PFSK-1 (cell line): ENCODE data around the gene MRPS18A. TPM values are rescaled to one million over a fixed set of nuclear protein-coding genes. Genes with fewer than 3 reads are reported as not detected.

Experiments used
- FOXP2 ChIP-seq: optimal IDR thresholded peaks from 2 replicates; pipeline ENCODE3; 2011; ENCODE audit warnings: borderline replicate concordance, control low read depth, inconsistent platforms; ENCODE audit not compliant: insufficient read depth; ENCODE audit errors: extremely low read length, extremely low read depth
- POLR2AphosphoS5 ChIP-seq: IDR thresholded peaks from 2 replicates; pipeline ENCODE4 v1.6.1; 2012; ENCODE audit warnings: low read depth, mild to moderate bottlenecking, control low read depth, low read length, moderate library complexity
- SIN3A ChIP-seq: IDR thresholded peaks from 2 replicates; pipeline ENCODE4 v1.6.1; 2012; ENCODE audit warnings: mild to moderate bottlenecking, low read length, moderate library complexity, borderline replicate concordance; ENCODE audit not compliant: insufficient read depth
- TAF1 ChIP-seq: IDR thresholded peaks from 2 replicates; pipeline ENCODE4 v1.6.1; 2012; ENCODE audit warnings: low read length, control low read depth, borderline replicate concordance; ENCODE audit not compliant: insufficient read depth
- polyA plus RNA-seq: library from polyadenylated mRNA; unstranded; fragments of >200 nt; gene quantifications from one replicate; pipeline ENCODE4 v1.2.1, GENCODE V29; 2012; ENCODE audit warnings: low read depth, missing spikeins; ENCODE audit not compliant: insufficient read length
- TF ChIP-seq, protein P1 (sequence below), 2 experiments: IDR thresholded peaks; 2 replicates each; pipeline versions ENCODE4 v1.6.1 to v1.8.0; 2011 to 2012; ENCODE audit warnings: low read depth in 2 of 2, low read length in 2 of 2, control low read depth in 1 of 2, inconsistent platforms in 1 of 2, mild to moderate bottlenecking in 1 of 2, moderate library complexity in 1 of 2; ENCODE audit not compliant: insufficient read depth in 1 of 2

Gene MRPS18A
- polyA plus RNA-seq, result 153 TPM

DNA sequence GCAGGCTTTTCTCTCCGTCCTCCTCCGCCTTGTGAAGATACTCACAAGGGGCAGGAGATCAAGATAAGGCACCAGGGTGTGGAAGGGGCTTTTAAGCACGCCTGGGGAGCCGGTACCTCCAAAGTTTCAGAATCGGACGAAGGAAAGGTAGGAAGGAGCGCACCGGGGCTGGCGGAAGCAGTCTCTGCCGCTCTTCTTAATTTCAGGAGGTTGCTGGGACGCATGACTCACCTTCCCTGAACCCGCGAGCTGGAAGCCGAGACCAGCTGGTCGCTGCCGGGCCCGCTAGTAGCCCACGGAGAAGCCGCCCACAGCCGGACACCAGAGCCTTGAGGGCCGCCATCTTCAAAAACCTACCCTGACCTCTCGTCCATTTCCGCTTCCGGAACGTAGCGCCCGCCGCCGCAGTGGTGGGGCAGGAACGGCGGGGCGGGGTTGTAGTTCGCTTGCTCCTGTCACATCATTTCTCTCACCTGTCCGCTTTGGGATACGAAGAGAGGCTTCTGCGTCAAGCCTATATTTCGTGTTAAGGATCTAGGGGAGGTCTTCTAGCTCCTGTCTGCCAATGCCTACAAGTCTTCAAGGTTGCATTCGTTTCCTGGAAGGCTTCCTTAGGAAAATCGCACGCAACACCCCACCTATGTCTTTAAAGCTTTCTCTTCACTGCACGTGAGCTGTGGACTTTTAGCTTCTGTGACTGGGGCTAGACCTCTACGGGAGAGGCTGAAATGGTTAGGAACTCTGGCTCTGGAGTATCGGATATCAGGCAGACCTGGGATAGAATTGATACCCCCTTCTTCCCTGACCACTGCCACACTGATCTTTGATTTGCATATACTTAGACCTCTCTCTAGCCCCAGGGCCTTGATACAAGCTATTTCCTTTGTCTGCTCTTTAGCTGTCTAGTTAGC lies at the start of gene MRPS18A:
Gene MRPS18A, minus strand, starts transcription at position 355 of the 911 bp plus-strand sequence. Its CDS starts 12 bp downstream, at position 343.
- TF ChIP-seq FOXP2 (no peak), SIN3A (0 out of 2 replicates have a peak, but pooled peaks have one; percentile 25), POLR2AphosphoS5 (peak; percentile 89), TAF1 (peak; percentile 83)

DNA sequence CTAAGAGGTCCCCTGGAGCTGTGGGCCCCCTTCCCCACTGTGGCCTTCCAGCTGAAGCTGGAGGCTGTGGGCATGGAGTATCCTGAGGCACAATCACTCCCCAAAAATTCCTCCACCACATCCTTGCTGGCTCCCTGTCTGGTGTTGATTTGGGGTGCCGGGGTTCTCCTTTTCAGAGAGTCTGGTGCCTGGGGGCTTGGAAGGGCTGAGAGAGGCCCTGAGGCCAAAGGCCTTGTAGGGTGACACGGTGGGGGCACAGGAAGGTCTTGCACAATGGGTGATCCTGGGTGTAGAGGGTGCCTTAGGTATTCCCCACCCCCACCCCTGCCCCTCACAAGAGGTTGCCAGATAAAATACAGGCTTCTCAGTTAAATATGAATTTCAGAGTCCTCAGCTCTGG lies 49.3 kb upstream of the MRPS18A start:
- TF ChIP-seq POLR2AphosphoS5 (no peak), FOXP2 (no peak), SIN3A (no peak), TAF1 (no peak)
- TF ChIP-seq, protein P1, sequence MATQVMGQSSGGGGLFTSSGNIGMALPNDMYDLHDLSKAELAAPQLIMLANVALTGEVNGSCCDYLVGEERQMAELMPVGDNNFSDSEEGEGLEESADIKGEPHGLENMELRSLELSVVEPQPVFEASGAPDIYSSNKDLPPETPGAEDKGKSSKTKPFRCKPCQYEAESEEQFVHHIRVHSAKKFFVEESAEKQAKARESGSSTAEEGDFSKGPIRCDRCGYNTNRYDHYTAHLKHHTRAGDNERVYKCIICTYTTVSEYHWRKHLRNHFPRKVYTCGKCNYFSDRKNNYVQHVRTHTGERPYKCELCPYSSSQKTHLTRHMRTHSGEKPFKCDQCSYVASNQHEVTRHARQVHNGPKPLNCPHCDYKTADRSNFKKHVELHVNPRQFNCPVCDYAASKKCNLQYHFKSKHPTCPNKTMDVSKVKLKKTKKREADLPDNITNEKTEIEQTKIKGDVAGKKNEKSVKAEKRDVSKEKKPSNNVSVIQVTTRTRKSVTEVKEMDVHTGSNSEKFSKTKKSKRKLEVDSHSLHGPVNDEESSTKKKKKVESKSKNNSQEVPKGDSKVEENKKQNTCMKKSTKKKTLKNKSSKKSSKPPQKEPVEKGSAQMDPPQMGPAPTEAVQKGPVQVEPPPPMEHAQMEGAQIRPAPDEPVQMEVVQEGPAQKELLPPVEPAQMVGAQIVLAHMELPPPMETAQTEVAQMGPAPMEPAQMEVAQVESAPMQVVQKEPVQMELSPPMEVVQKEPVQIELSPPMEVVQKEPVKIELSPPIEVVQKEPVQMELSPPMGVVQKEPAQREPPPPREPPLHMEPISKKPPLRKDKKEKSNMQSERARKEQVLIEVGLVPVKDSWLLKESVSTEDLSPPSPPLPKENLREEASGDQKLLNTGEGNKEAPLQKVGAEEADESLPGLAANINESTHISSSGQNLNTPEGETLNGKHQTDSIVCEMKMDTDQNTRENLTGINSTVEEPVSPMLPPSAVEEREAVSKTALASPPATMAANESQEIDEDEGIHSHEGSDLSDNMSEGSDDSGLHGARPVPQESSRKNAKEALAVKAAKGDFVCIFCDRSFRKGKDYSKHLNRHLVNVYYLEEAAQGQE (IDR thresholded peaks at IDR 0.05; ENCODE audit: insufficient read depth in 1 of 2, low read depth in 2 of 2, low read length in 2 of 2), result no peak

DNA sequence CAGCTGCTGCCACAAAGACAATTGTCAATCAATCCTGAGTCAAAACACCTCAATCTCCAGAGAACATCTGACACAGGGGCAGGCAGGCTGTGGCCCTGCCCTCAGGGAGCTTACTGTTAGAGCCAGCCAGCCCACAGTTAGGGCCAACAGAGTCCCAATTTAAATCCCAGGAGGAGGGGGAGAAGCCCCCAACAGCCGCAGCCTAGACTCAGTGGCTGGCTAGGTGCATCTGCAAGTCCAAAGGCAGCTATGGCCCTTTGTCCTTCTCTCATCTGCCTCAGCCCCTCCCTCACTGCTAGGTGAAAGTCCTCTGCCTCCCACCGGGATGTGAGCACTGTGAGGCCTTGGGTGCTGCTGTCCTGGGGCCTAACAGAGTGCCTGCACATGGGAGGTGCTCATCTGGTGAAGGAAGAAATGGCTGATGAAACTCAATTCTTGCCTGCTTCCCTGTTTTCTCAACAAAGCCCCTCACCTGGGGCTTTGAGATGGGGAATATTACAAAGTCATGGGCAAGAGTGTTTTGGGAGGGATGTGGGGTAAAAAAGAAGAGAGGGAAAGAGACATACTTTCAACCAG lies 48.7 kb upstream of the MRPS18A start:
- TF ChIP-seq, protein P1 (IDR thresholded peaks at IDR 0.05; ENCODE audit: insufficient read depth in 1 of 2, low read depth in 2 of 2, low read length in 2 of 2), result no peak
- TF ChIP-seq TAF1 (no peak), FOXP2 (no peak), SIN3A (no peak), POLR2AphosphoS5 (no peak)

DNA sequence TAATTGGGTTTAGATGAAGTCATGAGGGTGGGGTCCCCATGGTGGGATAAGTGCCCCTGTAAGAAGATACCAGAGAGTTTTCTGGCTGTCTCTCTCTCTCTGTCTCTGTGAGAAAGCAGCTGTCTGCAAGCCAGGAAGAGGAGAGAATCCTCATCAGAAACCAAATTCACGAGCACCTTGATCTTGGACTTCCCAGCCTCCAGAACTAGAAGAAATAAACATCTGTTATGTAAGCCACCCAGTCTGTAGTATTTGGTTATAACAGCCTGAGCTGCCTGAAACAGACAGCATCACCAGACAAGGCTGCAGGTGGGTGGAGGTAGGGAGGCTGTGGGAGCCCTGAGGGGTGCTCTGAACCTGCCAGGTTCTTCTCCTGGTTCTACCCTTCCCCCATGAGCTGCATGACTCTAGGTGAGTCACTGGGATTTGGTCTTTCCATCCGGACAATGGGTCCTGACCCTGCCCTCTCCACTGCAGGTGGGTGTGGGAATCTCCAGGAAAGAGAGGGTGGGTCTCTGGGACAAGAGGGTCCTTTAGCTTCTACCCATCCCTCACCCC lies 48.1 kb upstream of the MRPS18A start:
- TF ChIP-seq SIN3A (no peak), TAF1 (no peak), POLR2AphosphoS5 (no peak), FOXP2 (no peak)
- TF ChIP-seq, protein P1 (IDR thresholded peaks at IDR 0.05; ENCODE audit: insufficient read depth in 1 of 2, low read depth in 2 of 2, low read length in 2 of 2), result no peak

DNA sequence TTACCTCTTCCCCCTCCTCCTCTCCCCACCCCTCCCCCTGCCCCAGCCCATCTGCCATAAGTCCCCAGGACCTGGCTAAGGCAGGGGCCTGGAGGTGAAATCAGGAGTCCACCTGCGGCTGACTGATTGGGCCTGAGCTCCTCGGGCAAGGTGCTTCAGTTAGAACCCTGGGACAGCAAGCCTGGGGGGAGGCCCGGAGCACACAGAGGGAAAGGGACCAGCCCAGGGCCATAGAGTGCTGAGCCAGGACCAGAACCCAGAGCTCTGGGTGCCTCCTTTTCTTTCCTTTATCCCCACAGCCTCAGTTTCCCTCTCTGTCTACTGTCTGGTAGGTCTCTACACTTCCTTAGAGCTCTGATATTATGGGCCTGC lies 46.7 kb upstream of the MRPS18A start:
- no peak for TF ChIP-seq POLR2AphosphoS5
- TF ChIP-seq, protein P1 (IDR thresholded peaks at IDR 0.05; ENCODE audit: insufficient read depth in 1 of 2, low read depth in 2 of 2, low read length in 2 of 2), result no peak
- TF ChIP-seq TAF1, result no peak
